ENCODE measurements around the gene ELMOD1. TPM values are rescaled to one million over a fixed set of nuclear protein-coding genes. Genes with fewer than 3 reads are reported as not detected.

The ELMOD1 gene
- total and polyA plus RNA-seq, 9 donors = 1.9 to 11.4 (median 4.8) TPM

DNA sequence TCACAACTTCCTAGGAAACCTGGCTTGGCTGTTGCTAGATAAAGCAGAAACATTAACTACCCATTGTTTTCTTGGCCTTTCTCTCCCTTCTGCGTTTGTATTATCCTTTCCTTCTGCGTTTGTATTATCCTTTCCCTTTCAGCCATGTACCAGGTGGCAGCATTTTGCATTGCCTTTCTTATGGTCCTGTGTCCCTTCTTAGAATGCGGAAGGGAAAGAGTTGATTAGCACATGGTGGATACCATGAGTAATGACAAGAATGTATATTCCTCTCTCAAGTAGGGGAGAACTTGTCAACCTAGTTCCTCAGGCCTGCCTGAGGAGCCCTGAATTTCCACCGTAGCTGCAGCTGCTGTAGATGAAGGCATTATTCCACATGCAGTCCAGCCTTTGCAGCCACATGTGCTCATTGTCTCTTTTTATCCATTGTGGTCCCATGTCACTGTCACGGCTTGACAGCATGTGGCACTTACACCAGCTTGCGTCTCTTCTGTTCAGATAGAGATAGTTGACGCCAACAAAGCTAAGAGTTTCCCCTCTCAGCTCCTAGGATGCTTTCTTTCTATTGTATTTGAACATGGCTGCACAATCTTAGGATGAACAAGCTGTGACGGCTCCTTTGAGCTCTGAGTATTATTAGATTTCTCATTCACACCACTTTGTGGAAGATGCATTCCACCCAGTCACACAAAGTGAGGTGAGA lies 76.1 kb downstream of the ELMOD1 start:
- Histone ChIP-seq H3K27me3 (ENCODE audit: control insufficient read depth, insufficient read depth, low read length) (no peaks in the 10 kb centered on the region), H3K9me3 (replicated peaks; ENCODE audit: control insufficient read depth, low read depth, low read length) (no peaks in the 10 kb centered on the region), H3K4me1 (ENCODE audit: control insufficient read depth, insufficient read depth, low read length) (peaks cover 24% of the 10 kb centered on the region), H3K36me3 (ENCODE audit: control insufficient read depth, insufficient read depth, low read length) (no peaks in the 10 kb centered on the region), H3K4me3 (ENCODE audit: low read length) (no peak overlapping the region), H3K27ac (ENCODE audit: low read length) (no peak overlapping the region)
- DNase-seq = no peak
- 68% methylated on average over 3 of the region's 8 CpGs for whole genome bisulfite sequencing (ENCODE audit: insufficient coverage)

DNA sequence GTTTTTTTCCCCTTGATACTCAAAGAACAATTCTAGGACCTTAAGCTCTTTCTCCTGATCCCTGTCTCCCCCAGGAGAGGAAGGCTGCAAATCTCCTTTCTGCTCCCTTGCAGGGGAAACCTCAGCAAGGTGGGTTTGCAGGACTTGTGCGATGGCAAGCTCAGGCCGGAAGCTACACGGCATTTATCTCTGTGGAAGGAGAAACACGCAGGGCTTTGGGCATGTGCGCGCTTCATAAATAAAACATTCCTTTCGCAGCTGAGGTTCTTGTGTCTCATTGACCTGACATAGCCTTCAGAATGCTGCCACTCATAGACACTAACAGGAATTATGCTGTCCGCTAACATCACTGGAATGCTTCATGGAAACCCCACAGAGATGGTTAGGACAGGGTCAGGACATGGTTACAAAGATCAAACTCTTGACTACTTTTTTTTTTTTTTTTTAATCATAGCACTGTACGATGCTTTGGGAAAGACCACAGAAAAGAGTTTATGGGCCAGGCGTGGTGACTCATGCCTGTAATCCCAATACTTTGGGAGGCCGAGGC lies 78.3 kb downstream of the ELMOD1 start:
- no peak overlapping the region for H3K27ac ChIP-seq (ENCODE audit: low read length)
- H3K27me3 ChIP-seq (ENCODE audit: control insufficient read depth, insufficient read depth, low read length) = no peaks in the 10 kb centered on the region
- peaks cover 22% of the 10 kb centered on the region for H3K4me1 ChIP-seq (ENCODE audit: control insufficient read depth, insufficient read depth, low read length)
- no peak for DNase-seq
- no peaks in the 10 kb centered on the region for H3K9me3 ChIP-seq (replicated peaks; ENCODE audit: control insufficient read depth, low read depth, low read length)
- WGBS (ENCODE audit: insufficient coverage) = 66% methylated on average over 5 of the region's 11 CpGs
- H3K36me3 ChIP-seq (ENCODE audit: control insufficient read depth, insufficient read depth, low read length) = no peaks in the 10 kb centered on the region
- no peak overlapping the region for H3K4me3 ChIP-seq (ENCODE audit: low read length)

GRCh38 chr11:107669893-107670601 lies 79.1 kb downstream of the ELMOD1 start:
- Histone ChIP-seq H3K9me3 (replicated peaks; ENCODE audit: control insufficient read depth, low read depth, low read length) (no peaks in the 10 kb centered on the region), H3K4me3 (ENCODE audit: low read length) (no peak overlapping the region), H3K36me3 (ENCODE audit: control insufficient read depth, insufficient read depth, low read length) (no peaks in the 10 kb centered on the region), H3K27ac (ENCODE audit: low read length) (no peak overlapping the region), H3K4me1 (ENCODE audit: control insufficient read depth, insufficient read depth, low read length) (peaks cover 17% of the 10 kb centered on the region), H3K27me3 (ENCODE audit: control insufficient read depth, insufficient read depth, low read length) (no peaks in the 10 kb centered on the region)
- WGBS (ENCODE audit: insufficient coverage) = 6% methylated on average over 2 of the region's 4 CpGs
- peak; percentile 30 for DNase-seq

GRCh38 chr11:107675902-107676301 lies 85.0 kb downstream of the ELMOD1 start:
- no peaks in the 10 kb centered on the region for H3K36me3 ChIP-seq (ENCODE audit: control insufficient read depth, insufficient read depth, low read length)
- no peaks in the 10 kb centered on the region for H3K27me3 ChIP-seq (ENCODE audit: control insufficient read depth, insufficient read depth, low read length)
- H3K9me3 ChIP-seq (replicated peaks; ENCODE audit: control insufficient read depth, low read depth, low read length) = no peaks in the 10 kb centered on the region
- H3K4me1 ChIP-seq (ENCODE audit: control insufficient read depth, insufficient read depth, low read length) = peaks cover 8% of the 10 kb centered on the region
- H3K27ac ChIP-seq (ENCODE audit: low read length) = no peak overlapping the region
- H3K4me3 ChIP-seq (ENCODE audit: low read length) = no peak overlapping the region
- WGBS (ENCODE audit: insufficient coverage) = no CpG with 5 or more reads among the region's 2 CpGs
- DNase-seq = no peak

DNA sequence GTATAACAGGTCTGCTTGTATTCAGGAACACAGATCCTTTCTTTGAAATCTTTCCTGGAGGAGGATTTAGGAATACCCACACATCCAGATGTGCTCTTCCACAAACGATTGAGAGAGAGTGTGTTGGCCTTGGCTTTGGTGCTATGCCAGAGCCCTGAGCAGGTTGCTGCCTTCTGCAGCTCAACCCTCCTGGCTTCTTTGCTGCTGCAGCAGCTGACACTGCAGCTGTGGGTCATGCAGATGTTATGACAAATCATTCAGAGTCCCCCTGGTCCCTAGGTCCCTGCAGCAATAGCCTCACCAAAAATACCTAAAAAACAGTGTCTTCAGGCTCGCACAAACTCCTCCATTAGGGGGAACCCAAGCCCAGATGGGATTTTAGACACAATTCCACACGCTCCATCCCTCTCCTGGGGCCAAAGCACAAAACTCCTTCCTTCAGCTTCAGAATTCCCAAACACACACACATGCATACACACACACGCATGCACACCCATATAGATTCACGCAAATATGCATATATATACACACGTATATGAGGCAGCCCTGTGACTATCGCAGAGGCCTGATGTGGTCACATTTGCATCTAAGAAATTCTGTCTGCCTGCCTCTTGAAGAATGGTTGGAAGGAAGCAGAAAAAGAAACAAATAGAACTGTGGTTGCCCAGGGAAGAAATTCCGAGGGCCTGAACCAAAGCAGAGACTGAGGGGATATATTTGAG lies 85.5 kb downstream of the ELMOD1 start:
- Histone ChIP-seq H3K27me3 (ENCODE audit: control insufficient read depth, insufficient read depth, low read length) (no peaks in the 10 kb centered on the region), H3K27ac (ENCODE audit: low read length) (no peak overlapping the region), H3K4me3 (ENCODE audit: low read length) (no peak overlapping the region), H3K36me3 (ENCODE audit: control insufficient read depth, insufficient read depth, low read length) (no peaks in the 10 kb centered on the region), H3K9me3 (replicated peaks; ENCODE audit: control insufficient read depth, low read depth, low read length) (no peaks in the 10 kb centered on the region), H3K4me1 (ENCODE audit: control insufficient read depth, insufficient read depth, low read length) (peaks cover 8% of the 10 kb centered on the region)
- DNase-seq = peak; percentile 39
- 54% methylated on average over 5 of the region's 8 CpGs for WGBS (ENCODE audit: insufficient coverage)

- H3K4me3 ChIP-seq (ENCODE audit: low read length) = no peak overlapping the region
- no peaks in the 10 kb centered on the region for H3K9me3 ChIP-seq (replicated peaks; ENCODE audit: control insufficient read depth, low read depth, low read length)
- WGBS (ENCODE audit: insufficient coverage) = no CpG with 5 or more reads among the region's 7 CpGs
- no peaks in the 10 kb centered on the region for H3K27me3 ChIP-seq (ENCODE audit: control insufficient read depth, insufficient read depth, low read length)
- H3K36me3 ChIP-seq (ENCODE audit: control insufficient read depth, insufficient read depth, low read length) = no peaks in the 10 kb centered on the region
- peaks cover 8% of the 10 kb centered on the region for H3K4me1 ChIP-seq (ENCODE audit: control insufficient read depth, insufficient read depth, low read length)
- H3K27ac ChIP-seq (ENCODE audit: low read length) = no peak overlapping the region
- DNase-seq = no peak
These were observed 87.1 kb downstream of the ELMOD1 start for GRCh38 chr11:107677924-107678631.

DNA sequence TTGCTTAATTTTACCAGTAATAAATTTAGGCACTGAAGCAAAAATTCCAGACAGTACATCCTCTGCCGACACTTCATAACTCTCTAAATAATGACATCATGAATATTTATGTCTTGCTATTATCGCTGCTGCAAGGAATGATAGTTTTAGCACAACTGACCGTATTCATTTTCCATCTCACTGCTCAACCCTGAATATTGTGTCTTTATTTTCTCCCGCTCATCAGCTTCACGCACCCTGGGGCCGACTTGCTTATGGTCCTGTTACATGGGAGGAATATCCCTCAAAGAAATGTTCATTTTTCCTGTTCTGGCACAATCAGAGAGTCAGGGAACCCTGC lies 87.7 kb downstream of the ELMOD1 start:
- DNase-seq = no peak
- Histone ChIP-seq H3K4me1 (ENCODE audit: control insufficient read depth, insufficient read depth, low read length) (peaks cover 8% of the 10 kb centered on the region), H3K4me3 (ENCODE audit: low read length) (no peak overlapping the region), H3K36me3 (ENCODE audit: control insufficient read depth, insufficient read depth, low read length) (no peaks in the 10 kb centered on the region), H3K9me3 (replicated peaks; ENCODE audit: control insufficient read depth, low read depth, low read length) (no peaks in the 10 kb centered on the region), H3K27ac (ENCODE audit: low read length) (no peak overlapping the region), H3K27me3 (ENCODE audit: control insufficient read depth, insufficient read depth, low read length) (no peaks in the 10 kb centered on the region)
- WGBS (ENCODE audit: insufficient coverage) = 67% methylated on average over 1 of the region's 6 CpGs

GRCh38 chr11:107679255-107680024 lies 88.5 kb downstream of the ELMOD1 start:
- no CpG with 5 or more reads among the region's 4 CpGs for WGBS (ENCODE audit: insufficient coverage)
- DNase-seq = no peak
- no peaks in the 10 kb centered on the region for H3K36me3 ChIP-seq (ENCODE audit: control insufficient read depth, insufficient read depth, low read length)
- no peaks in the 10 kb centered on the region for H3K9me3 ChIP-seq (replicated peaks; ENCODE audit: control insufficient read depth, low read depth, low read length)
- H3K27me3 ChIP-seq (ENCODE audit: control insufficient read depth, insufficient read depth, low read length) = no peaks in the 10 kb centered on the region
- H3K4me3 ChIP-seq (ENCODE audit: low read length) = no peak overlapping the region
- peaks cover 8% of the 10 kb centered on the region for H3K4me1 ChIP-seq (ENCODE audit: control insufficient read depth, insufficient read depth, low read length)
- H3K27ac ChIP-seq (ENCODE audit: low read length) = no peak overlapping the region

- H3K9me3 ChIP-seq (replicated peaks; ENCODE audit: control insufficient read depth, low read depth, low read length) = no peaks in the 10 kb centered on the region
- WGBS (ENCODE audit: insufficient coverage) = 84% methylated on average over 3 of the region's 4 CpGs
- DNase-seq = no peak
These were observed 91.2 kb downstream of the ELMOD1 start for GRCh38 chr11:107682171-107682570.

More at GRCh38 chr11:107682171-107682570, 91.2 kb downstream of the ELMOD1 start:
- Histone ChIP-seq H3K4me1 (ENCODE audit: control insufficient read depth, insufficient read depth, low read length) (no peaks in the 10 kb centered on the region), H3K36me3 (ENCODE audit: control insufficient read depth, insufficient read depth, low read length) (no peaks in the 10 kb centered on the region), H3K27ac (ENCODE audit: low read length) (no peak overlapping the region), H3K27me3 (ENCODE audit: control insufficient read depth, insufficient read depth, low read length) (no peaks in the 10 kb centered on the region), H3K4me3 (ENCODE audit: low read length) (no peak overlapping the region)
